LNCaP clone FGC (cell line): ENCODE data around the gene ANKS3.
A peak's percentile ranks its signal among the peaks of the same experiment; 100 is the strongest.
"Not testable (repeated sequence)": the region's sequence is repeated elsewhere in the genome, so short reads cannot be mapped to it uniquely, and the experiment has no call there.

Experiments used
- DNase-seq: peaks from one replicate; pipeline ENCODE4 v3.0.0-alpha.2; 2011; ENCODE audit warnings: low read depth
- H3K4me3 ChIP-seq: 2 replicates; pipeline ENCODE4 v1.5.1; 2011; ENCODE audit warnings: mild to moderate bottlenecking, low read depth, low read length, control low read depth
- TF ChIP-seq, protein P1 (sequence below): IDR thresholded peaks from 2 replicates; pipeline ENCODE4 v1.5.1; 2012; ENCODE audit warnings: mild to moderate bottlenecking; ENCODE audit not compliant: control insufficient read depth, insufficient read depth; ENCODE audit errors: extremely low read depth

Gene ANKS3

DNA sequence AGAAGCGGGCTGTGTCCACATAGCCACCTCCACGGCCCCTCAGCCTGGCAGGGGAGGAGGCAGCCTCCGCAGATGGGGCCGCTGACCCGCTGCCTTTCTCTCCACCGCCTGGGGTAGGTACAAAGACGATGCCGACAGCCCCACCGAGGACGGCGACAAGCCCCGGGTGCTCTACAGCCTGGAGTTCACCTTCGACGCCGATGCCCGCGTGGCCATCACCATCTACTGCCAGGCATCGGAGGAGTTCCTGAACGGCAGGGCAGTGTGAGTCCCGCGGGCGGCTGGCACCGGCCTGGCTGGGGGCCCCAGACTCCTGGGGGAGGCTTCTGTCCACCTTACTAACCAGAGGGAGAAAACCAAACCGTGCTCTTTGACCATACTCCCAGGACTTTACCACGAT is 81.5 kb downstream of the ANKS3 start:
- no peak for DNase-seq
- TF ChIP-seq, protein P1, sequence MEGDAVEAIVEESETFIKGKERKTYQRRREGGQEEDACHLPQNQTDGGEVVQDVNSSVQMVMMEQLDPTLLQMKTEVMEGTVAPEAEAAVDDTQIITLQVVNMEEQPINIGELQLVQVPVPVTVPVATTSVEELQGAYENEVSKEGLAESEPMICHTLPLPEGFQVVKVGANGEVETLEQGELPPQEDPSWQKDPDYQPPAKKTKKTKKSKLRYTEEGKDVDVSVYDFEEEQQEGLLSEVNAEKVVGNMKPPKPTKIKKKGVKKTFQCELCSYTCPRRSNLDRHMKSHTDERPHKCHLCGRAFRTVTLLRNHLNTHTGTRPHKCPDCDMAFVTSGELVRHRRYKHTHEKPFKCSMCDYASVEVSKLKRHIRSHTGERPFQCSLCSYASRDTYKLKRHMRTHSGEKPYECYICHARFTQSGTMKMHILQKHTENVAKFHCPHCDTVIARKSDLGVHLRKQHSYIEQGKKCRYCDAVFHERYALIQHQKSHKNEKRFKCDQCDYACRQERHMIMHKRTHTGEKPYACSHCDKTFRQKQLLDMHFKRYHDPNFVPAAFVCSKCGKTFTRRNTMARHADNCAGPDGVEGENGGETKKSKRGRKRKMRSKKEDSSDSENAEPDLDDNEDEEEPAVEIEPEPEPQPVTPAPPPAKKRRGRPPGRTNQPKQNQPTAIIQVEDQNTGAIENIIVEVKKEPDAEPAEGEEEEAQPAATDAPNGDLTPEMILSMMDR = no peak

DNA sequence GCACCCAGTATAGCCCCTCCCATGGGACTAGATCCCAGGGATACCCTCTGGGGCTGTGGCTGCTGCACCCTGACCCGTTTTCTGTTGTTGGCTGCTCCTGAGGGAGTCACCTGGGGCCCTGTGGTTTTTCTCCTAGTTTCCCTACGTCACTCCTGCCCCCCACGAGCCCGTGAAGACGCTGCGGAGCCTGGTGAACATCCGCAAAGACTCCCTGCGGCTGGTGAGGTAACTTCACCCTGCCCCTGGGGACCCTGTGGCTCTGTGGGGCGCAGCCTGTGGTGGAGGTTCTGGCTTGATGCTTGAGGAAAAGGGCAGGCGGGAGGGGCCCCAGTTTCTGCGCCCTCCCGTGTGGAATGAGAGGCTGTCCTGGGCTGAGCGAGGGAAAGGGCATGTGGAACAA is 82.2 kb downstream of the ANKS3 start:
- TF ChIP-seq, protein P1 = no peak
- DNase-seq = no peak
- no peak overlapping the region for H3K4me3 ChIP-seq

More for the DNA sequence above, 81.5 kb downstream of the ANKS3 start:
- no peak overlapping the region for H3K4me3 ChIP-seq

DNA sequence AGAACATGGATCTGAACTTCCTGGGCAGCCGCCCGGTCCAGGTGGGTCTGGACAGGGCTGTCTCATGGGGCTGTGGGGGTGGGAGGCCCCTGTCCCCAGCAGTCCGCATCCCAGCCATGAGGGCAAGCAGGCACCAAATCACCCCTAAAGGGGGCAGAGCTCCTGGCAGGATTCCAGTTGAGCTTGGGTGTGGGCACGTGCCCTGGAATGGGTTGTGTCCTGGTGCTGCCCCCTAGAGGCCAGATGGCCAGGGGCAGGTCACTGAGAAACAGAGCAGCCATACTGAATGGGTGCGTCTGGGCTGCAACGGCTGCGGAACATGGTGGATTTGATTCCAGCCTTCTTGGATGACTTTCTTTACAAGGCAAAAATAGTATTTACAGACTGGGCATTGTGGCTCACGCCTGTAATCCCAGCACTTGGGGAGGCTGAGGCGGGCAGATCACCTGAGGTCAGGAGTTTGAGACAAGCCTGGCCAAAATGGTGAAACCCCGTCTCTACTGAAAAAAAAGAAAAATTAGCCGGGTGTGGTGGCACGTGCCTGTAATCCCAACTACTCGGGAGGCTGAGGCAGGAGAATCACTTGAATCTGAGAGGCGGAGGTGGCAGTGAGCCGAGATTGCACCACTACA is 83.5 kb downstream of the ANKS3 start:
- not testable (repeated sequence) for H3K4me3 ChIP-seq
- TF ChIP-seq, protein P1 = peak; percentile 76
- DNase-seq = peak; percentile 11

DNA sequence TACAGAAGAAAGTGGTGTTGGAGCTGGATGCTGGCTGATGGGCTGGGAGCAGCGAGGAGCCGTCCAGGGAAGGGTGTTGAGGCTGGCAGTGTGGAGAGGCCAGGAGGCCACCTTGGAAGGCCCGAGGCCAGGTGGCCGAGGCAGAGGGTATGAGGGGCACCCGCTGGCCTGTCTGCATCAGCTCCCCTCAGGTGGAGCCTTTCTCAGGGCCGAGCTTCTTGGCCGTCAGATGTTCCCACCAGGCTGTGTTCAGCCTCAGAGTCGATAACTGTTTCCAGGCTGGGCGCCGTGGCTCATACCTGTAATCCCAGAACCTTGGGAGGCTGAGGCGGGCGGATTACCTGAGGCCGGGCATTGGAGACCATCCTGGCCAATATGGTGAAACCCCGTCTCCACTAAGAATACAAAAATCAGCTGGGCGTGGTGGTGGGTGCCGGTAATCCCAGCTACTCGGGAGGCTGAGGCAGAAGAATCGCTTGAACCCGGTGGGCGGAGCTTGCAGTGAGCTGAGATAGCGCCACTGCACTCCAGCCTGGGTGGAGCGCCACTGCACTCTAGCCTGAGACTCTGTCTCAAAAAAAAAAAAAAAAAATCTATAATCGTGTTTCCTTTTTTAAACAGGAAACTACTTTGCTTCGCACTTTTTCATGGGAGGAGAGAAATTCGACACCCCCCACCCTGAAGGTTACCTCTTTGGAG is 84.2 kb downstream of the ANKS3 start:
- TF ChIP-seq, protein P1 = no peak
- H3K4me3 ChIP-seq = no peak overlapping the region
- no peak for DNase-seq

DNA sequence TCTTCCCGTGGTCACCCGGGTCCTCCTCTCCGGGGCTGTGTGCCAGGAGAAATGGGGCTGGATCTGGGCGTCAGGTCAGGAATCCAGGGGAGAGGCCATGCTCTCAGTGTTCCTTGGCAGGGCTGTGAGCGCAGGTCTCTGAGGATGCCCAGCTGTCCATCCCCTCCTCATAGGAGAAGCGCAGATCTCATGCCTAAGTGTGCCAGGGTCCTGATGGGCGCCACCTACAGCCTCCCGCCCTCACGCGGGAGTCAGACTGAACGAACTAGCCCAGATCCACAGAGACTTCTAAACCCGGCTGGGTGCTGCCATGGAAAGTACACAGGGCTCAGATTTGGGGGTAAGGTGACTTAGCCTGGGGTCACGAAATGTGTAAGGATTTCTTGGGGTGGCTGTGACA is 85.2 kb downstream of the ANKS3 start:
- no peak for DNase-seq
- no peak overlapping the region for H3K4me3 ChIP-seq
- TF ChIP-seq, protein P1 = no peak

DNA sequence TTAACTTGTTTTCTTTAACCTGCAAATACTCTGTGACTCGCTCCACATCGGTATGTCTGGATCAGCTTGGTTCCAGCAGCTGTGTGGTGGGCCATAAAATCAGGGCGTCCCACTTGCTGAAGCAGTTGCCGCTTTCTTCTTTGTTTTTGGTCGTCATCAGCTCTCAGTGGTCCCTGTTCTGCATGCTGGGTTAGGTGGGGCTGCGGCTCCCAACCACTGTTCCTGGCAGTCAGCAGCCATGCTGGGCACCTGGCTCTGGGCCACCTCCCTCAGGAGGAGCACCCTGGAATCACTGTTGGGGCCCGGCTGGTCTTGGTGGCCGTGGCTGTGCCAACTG is 86.5 kb downstream of the ANKS3 start:
- H3K4me3 ChIP-seq = no peak overlapping the region
- no peak for DNase-seq
- TF ChIP-seq, protein P1 = no peak
